ENCODE results near the gene UBXN7. TPM values are rescaled to one million over a fixed set of nuclear protein-coding genes. Genes with fewer than 3 reads are reported as not detected.
"Not testable (repeated sequence)": the region's sequence is repeated elsewhere in the genome, so short reads cannot be mapped to it uniquely, and the experiment has no call there.

The UBXN7 gene
- total and polyA plus RNA-seq, 12 donors = 2.0 to 41.7 (median 32.0) TPM

DNA sequence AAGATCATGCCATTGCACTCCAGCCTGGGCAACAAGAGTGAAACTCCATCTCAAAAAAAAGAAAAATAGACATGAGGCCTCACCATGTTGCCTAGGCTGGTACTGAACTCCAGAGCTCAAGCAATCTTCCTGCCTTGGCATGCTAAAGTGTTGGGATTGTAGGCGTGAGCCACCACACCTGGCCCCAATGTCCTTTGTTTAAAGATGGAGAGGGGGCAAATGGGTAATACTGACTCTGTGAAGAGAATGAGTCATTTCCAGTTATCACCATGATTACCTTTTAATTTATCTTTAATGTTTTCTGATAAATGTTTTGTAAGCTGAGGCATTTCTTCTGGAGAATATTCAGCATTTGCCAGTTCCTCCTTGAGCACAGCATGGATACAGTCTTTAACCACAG, 116.4 kb downstream of the UBXN7 start:
- Histone ChIP-seq H3K36me3 (peaks cover 0 to 10% (median 0%) of the 10 kb centered on the region in 9 donors), H3K27ac (no peak overlapping the region), H3K27me3 (no peaks in the 10 kb centered on the region), H3K9me3 (no peaks in the 10 kb centered on the region), H3K4me1 (peaks cover 0 to 12% (median 0%) of the 10 kb centered on the region in 9 donors), H3K4me3 (no peak overlapping the region)
- DNase-seq = no peak
- intact Hi-C loops (cut with DNase I) = loop anchor here in 1 of 10 donors (10.0 kb wide), 1 partner anchor 119 kb away; the partner anchor contains the start of gene UBXN7
- ATAC-seq = no peak
- WGBS, 2 donors = 94 to 97% methylated on average over 1 of the region's 1 CpG
- TF ChIP-seq, protein P1, sequence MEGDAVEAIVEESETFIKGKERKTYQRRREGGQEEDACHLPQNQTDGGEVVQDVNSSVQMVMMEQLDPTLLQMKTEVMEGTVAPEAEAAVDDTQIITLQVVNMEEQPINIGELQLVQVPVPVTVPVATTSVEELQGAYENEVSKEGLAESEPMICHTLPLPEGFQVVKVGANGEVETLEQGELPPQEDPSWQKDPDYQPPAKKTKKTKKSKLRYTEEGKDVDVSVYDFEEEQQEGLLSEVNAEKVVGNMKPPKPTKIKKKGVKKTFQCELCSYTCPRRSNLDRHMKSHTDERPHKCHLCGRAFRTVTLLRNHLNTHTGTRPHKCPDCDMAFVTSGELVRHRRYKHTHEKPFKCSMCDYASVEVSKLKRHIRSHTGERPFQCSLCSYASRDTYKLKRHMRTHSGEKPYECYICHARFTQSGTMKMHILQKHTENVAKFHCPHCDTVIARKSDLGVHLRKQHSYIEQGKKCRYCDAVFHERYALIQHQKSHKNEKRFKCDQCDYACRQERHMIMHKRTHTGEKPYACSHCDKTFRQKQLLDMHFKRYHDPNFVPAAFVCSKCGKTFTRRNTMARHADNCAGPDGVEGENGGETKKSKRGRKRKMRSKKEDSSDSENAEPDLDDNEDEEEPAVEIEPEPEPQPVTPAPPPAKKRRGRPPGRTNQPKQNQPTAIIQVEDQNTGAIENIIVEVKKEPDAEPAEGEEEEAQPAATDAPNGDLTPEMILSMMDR (IDR thresholded peaks at IDR 0.05) = no peak

DNA sequence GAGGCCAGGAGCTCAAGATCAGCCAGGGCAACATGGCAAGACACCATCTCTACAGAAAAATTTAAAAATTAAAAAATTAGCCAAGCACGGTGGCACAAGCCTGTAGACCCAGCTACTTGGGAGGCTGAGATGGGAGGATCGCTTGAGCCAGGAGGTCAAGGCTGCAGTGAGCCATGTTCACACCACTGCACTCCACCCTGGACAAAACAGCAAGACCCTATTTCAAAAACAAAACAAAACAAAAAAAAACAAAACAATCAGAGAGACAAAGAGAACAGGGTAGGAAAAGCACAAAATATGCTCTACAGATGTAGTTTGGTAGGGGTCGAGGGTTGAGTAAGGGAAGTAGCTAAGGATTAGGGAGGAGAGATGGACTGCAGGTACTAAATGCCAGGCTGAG, 117.6 kb downstream of the UBXN7 start:
- no peak overlapping the region for H3K4me3 ChIP-seq
- H3K36me3 ChIP-seq = peaks cover 0 to 10% (median 0%) of the 10 kb centered on the region in 9 donors
- no peak for ATAC-seq
- intact Hi-C loops (cut with DNase I) = loop anchor here in 1 of 10 donors (10.0 kb wide), 1 partner anchor 120 kb away; the partner anchor contains the start of gene UBXN7
- peaks cover 0 to 10% (median 0%) of the 10 kb centered on the region in 9 donors for H3K4me1 ChIP-seq
- no peaks in the 10 kb centered on the region for H3K9me3 ChIP-seq
- no peaks in the 10 kb centered on the region for H3K27me3 ChIP-seq
- 96 to 98% methylated on average over 3 of the region's 3 CpGs for WGBS, 2 donors
- H3K27ac ChIP-seq = no peak overlapping the region
- TF ChIP-seq, protein P1 (IDR thresholded peaks at IDR 0.05) = no peak
- DNase-seq = no peak

GRCh38 chr3:196314086-196314485, 118.1 kb downstream of the UBXN7 start:
- intact Hi-C loops (cut with DNase I) = loop anchor here in 1 of 10 donors (10.0 kb wide), 1 partner anchor 121 kb away; the partner anchor contains the start of gene UBXN7
- not testable (repeated sequence) for ATAC-seq, H3K27me3 ChIP-seq, H3K4me1 ChIP-seq, H3K9me3 ChIP-seq, H3K4me3 ChIP-seq, H3K27ac ChIP-seq, DNase-seq
- H3K36me3 ChIP-seq = peaks cover 0 to 10% (median 0%) of the 10 kb centered on the region in 9 donors
- WGBS, 2 donors = 83 to 86% methylated on average over 7 of the region's 7 CpGs

- ATAC-seq; H3K27me3 ChIP-seq; H3K4me3 ChIP-seq; H3K9me3 ChIP-seq; DNase-seq; H3K4me1 ChIP-seq; H3K27ac ChIP-seq; intact Hi-C loops (cut with DNase I): not testable (repeated sequence)
- 85 to 91% methylated on average over 7 to 8 of the region's 8 CpGs for WGBS, 2 donors
- peaks cover 0 to 51% (median 0%) of the 10 kb centered on the region in 9 donors for H3K36me3 ChIP-seq
These were observed 129.3 kb downstream of the UBXN7 start for GRCh38 chr3:196302960-196303359.

- intact Hi-C loops (cut with DNase I); H3K27ac ChIP-seq; H3K27me3 ChIP-seq; H3K9me3 ChIP-seq; H3K4me3 ChIP-seq; ATAC-seq; H3K4me1 ChIP-seq; DNase-seq: not testable (repeated sequence)
- 68 to 69% methylated on average over 7 of the region's 10 CpGs for WGBS, 2 donors
- H3K36me3 ChIP-seq = peaks cover 0 to 55% (median 0%) of the 10 kb centered on the region in 9 donors
These were observed 129.7 kb downstream of the UBXN7 start for GRCh38 chr3:196302551-196302950.

DNA sequence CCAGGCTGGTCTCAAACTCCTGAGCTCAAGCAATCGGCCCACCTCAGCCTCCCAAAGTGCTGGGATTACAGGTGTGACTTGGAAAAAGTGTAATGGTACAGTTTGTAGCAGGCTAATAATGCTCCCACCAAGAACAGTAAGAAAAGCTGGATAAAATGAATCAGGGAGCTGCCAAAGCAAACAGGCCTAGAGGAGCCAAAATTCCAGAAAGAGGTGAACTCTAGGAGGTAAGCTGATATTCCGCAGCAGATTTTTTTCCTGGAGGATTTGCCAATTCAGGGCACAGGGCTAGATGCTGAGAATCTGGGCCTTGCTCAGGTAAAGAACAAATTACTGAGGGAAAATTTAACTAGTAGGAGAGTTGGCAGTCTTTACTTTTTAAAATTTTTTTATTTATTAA, 133.7 kb downstream of the UBXN7 start:
- ATAC-seq (no peak), DNase-seq (no peak)
- no peaks in the 10 kb centered on the region for H3K9me3 ChIP-seq
- H3K4me1 ChIP-seq = no peaks in the 10 kb centered on the region
- H3K27me3 ChIP-seq = no peaks in the 10 kb centered on the region
- WGBS, 2 donors = 91 to 98% methylated on average over 2 of the region's 2 CpGs
- H3K36me3 ChIP-seq = peaks cover 0 to 39% (median 0%) of the 10 kb centered on the region in 9 donors
- no peak overlapping the region for H3K4me3 ChIP-seq
- no peak overlapping the region for H3K27ac ChIP-seq
- TF ChIP-seq, protein P1 (IDR thresholded peaks at IDR 0.05) = no peak
- intact Hi-C loops (cut with DNase I) = no loop called here

Measured in heart right ventricle (tissue), 16 donors.